Measurements from ENCODE around the gene DTNB. TPM values are rescaled to one million over a fixed set of nuclear protein-coding genes. Genes with fewer than 3 reads are reported as not detected.

The DTNB gene
- total and polyA plus RNA-seq, 2 donors (not counting 3 experiments of a cell fraction or from before 2014, with no cell fraction given) = 11.5 to 17.0 TPM

DNA sequence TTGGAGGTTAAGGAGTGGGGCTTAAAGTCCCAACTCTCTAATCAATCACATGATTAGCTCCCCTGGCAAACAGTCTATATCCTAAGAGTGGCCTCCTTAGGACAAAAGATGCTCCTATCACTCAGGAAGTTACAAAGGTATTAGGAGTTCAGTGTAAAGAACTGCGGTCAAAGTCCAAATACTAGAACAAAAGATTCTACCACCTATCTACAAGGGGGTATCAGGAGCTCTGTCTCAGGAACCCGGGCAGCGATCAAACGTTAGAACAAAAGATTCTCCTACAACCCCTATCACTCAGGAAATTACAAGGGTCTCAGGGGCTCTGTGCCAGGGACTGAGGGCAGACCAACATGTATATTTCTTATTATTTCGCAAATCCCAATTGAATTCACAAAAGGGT, 58.0 kb downstream of the DTNB start:
- no TSS peak for BruUV-seq (replicated peaks)
- POLR2A ChIA-PET = no interaction called here
- Histone ChIP-seq H3K27ac (ENCODE audit: insufficient read depth, low read depth, low read length) (peak overlapping the region; percentile 46), H3K79me2 (ENCODE audit: control insufficient read depth, insufficient read depth, low read length) (no peaks in the 10 kb centered on the region), H3K4me2 (ENCODE audit: insufficient read depth, low read length) (peak overlapping the region; percentile 20), H3K36me3 (ENCODE audit: control insufficient read depth in 2 of 2, extremely low read depth in 1 of 2, insufficient read depth in 2 of 2, low read length in 2 of 2) (no peaks in the 10 kb centered on the region), H3K9me1 (replicated peaks; ENCODE audit: control insufficient read depth, extremely low read depth, insufficient read depth, low read length) (no peaks in the 10 kb centered on the region), H2AFZ (ENCODE audit: low read depth, low read length) (peak overlapping the region; percentile 6), H3K4me1 (ENCODE audit: control insufficient read depth, extremely low read depth, insufficient read depth, low read length) (peaks cover 45% of the 10 kb centered on the region), H3K9ac (replicated peaks; ENCODE audit: extremely low read depth, insufficient read depth, low read length) (peak overlapping the region; percentile 10), H4K20me1 (replicated peaks; ENCODE audit: control insufficient read depth, extremely low read depth, insufficient read depth, low read length) (no peaks in the 10 kb centered on the region), H3K9me3 (replicated peaks; ENCODE audit: control insufficient read depth, insufficient read depth, low read length) (no peaks in the 10 kb centered on the region), H3K27me3 (ENCODE audit: control insufficient read depth in 2 of 2, insufficient read depth in 2 of 2, low read length in 2 of 2) (no peaks in the 10 kb centered on the region), H3K4me3 (replicated peaks in 1 of 3; ENCODE audit: insufficient read depth in 1 of 3, low read depth in 1 of 3, low read length in 3 of 3) (peak overlapping the region in 1 of 3 experiments; percentile 17)
- DNase-seq (ENCODE audit: low read depth, low spot score) (no peak), FAIRE-seq (no peak)
- dilution Hi-C loops (cut with MboI; ENCODE audit: extremely low pct_ligation_motif_present, low sequenced_read_pairs) = no loop called here
- intact Hi-C loops (cut with micrococcal nuclease) = loop anchor here (10.0 kb wide), 1 partner anchor 239 kb away; no protein-coding TSS in a partner anchor
- CTCF ChIA-PET = interaction anchor here (0.6 to 1.8 kb wide), 6 partner anchors 8 to 85 kb away, joined by 3 to 27 read pairs (median 4); no protein-coding TSS in a partner anchor
- no peak for TF ChIP-seq GATA2 (IDR thresholded peaks at IDR 0.05; ENCODE audit: insufficient read depth, insufficient read length, low read depth, low read length)
- no peak for TF ChIP-seq FOS (IDR thresholded peaks at IDR 0.05; ENCODE audit: borderline replicate concordance, insufficient read depth, low read length)
- no peak for TF ChIP-seq POLR2A (IDR thresholded peaks at IDR 0.05; ENCODE audit: low read depth, low read length)
- TF ChIP-seq, protein P1, sequence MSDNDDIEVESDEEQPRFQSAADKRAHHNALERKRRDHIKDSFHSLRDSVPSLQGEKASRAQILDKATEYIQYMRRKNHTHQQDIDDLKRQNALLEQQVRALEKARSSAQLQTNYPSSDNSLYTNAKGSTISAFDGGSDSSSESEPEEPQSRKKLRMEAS (IDR thresholded peaks at IDR 0.05; ENCODE audit: insufficient read depth, insufficient read length) = no peak
- no peak for TF ChIP-seq POLR2AphosphoS5 (IDR thresholded peaks at IDR 0.05; ENCODE audit: insufficient read depth, low read depth, low read length)
- TF ChIP-seq JUN (IDR thresholded peaks at IDR 0.05; ENCODE audit: borderline replicate concordance, insufficient read depth, insufficient read length, low read depth) = no peak
- TF ChIP-seq EZH2 (IDR thresholded peaks at IDR 0.05; ENCODE audit: borderline replicate concordance, low read depth, low read length, severe bottlenecking) = no peak
- TF ChIP-seq MYC (IDR thresholded peaks at IDR 0.05; ENCODE audit: low read depth, low read length) = no peak
- TF ChIP-seq, protein P2, sequence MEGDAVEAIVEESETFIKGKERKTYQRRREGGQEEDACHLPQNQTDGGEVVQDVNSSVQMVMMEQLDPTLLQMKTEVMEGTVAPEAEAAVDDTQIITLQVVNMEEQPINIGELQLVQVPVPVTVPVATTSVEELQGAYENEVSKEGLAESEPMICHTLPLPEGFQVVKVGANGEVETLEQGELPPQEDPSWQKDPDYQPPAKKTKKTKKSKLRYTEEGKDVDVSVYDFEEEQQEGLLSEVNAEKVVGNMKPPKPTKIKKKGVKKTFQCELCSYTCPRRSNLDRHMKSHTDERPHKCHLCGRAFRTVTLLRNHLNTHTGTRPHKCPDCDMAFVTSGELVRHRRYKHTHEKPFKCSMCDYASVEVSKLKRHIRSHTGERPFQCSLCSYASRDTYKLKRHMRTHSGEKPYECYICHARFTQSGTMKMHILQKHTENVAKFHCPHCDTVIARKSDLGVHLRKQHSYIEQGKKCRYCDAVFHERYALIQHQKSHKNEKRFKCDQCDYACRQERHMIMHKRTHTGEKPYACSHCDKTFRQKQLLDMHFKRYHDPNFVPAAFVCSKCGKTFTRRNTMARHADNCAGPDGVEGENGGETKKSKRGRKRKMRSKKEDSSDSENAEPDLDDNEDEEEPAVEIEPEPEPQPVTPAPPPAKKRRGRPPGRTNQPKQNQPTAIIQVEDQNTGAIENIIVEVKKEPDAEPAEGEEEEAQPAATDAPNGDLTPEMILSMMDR (IDR thresholded peaks at IDR 0.05; ENCODE audit: extremely low read depth in 1 of 2, insufficient read depth in 1 of 2, low read depth in 1 of 2, low read length in 2 of 2) = no peak
